HG03378 (cell line): Measurements from ENCODE around the gene CDKL5.
"Not testable (repeated sequence)": the region's sequence is repeated elsewhere in the genome, so short reads cannot be mapped to it uniquely, and the experiment has no call there.

Experiments used
- ATAC-seq: cut with Tn5 transposase; IDR thresholded peaks from one replicate; pipeline ENCODE4 v1.9.1; 2021; ENCODE audit warnings: mild to moderate bottlenecking, moderate library complexity; ENCODE audit not compliant: unreplicated experiment

The CDKL5 gene

DNA sequence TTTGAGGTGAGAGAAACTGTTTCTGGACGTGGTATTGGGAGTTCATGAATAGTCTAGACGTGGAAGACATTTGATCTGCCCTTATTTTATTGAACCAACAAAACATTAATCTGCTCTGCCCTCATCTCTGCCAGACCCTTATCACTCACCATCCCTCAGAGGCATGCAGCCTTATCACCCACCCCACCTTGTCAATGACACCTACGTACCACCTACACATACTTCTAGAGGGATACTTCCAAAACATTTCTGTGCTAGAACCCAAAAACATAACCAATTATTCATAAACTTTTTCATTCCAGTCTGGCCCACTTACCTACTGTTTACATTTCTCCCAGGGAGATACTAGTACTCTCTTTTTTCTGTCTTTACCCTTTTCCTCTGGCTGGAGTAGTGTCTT, 141.3 kb downstream of the CDKL5 start:
- ATAC-seq: no peak

GRCh38 chrX:18573556-18573955, 148.1 kb downstream of the CDKL5 start:
- ATAC-seq: no peak

DNA sequence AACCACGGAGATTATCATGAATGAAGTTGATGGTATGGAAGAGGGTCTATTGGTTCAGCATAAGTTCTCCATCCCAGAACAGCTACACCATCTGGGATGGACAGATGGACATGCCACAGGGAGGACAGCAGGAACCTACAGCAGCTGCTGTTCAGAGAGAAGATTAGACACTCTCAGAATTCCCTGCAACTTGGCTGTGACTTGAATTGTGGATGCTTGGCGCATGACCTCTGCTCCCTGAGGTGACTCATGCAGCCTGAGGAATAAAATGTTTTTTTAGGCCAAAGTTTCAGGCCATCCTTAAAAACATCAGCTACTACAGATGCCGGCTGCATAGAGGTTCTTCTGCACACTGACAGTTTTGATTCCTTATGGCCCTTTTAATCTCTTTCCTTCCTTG, 149.2 kb downstream of the CDKL5 start:
- no peak for ATAC-seq

DNA sequence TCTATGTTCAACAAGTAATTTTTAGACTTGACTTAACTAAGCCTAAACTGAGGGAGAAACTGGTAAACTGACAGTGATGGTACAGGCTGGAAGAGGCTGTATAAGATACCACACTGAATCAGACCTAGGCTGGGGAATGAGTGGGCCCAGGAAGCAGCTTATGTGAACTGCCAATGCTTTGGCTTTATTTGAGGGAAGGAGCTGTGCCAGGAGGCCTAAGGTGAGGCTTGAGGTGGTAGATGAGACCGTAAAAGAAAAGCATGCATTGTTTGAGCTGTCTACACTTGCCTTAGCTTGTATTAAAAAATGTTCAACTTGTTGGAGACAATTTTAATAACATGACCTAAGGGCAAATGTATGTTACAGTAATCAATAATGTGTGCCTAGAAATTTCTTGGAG, 150.3 kb downstream of the CDKL5 start:
- ATAC-seq: no peak

DNA sequence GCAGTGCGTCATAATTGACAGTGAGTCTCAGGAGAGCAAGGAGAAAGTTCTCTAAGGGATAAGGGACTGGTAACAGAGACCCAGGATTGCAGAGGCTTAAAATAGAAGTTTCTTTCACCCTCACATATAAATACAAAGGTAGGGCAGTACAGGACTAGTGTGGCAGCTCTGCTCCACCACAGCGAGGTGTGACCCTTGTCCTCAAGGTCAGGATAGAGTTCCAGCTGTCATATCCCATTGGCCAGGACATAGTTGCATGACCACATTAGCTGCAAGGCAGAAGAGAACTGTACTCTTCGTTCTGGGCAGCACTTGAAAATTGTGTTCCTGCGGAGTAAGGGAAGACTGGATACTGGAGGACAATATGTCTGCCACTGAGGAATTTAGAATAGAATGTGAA, 152.0 kb downstream of the CDKL5 start:
- no peak for ATAC-seq

GRCh38 chrX:18578546-18578945, 153.1 kb downstream of the CDKL5 start:
- ATAC-seq: no peak

- no peak for ATAC-seq
Observed at GRCh38 chrX:18579495-18579894, 154.1 kb downstream of the CDKL5 start.

DNA sequence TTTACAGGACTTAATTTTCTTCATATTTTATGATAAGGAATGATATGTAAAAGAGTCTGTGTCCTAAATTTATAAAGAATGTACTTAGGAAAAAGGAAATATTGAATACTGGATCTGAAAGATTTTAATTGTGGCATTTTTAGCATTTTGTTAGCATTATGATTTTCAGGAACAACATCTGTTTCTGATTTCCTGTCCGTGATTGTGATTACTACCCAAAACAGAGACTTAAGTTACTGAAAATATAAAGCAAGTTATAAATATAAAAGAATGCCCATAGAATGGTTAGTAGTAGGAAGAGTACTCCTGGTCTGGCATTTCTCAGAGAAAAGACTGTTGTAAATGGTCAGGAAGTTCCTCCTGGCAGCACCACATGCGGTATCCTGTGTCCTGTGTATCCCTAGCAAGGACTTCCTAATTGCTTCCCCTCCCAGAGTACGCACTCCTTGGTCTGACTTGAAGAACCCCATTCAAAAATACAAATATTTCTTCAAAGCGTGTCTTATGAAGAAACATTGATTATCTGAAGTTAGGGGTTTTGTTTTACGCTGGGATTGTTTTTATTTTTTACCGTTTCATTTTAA, 157.6 kb downstream of the CDKL5 start:
- ATAC-seq: no peak

DNA sequence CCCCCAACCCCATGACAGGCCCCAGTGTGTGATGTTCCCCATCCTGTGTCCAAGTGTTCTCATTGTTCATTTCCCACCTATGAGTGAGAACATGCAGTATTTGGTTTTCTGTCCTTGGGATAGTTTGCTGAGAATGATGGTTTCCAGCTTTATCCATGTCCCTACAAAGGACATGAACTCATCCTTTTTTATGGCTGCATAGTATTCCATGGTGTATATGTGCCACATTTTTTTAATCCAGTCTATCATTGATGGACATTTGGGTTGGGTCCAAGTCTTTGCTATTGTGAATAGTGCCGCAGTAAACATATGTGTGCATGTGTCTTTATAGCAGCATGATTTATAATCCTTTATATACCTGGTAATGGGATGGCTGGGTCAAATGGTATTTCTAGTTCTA, 163.9 kb downstream of the CDKL5 start:
- not testable (repeated sequence) for ATAC-seq

- no peak for ATAC-seq
Observed at GRCh38 chrX:18591834-18592233, 166.4 kb downstream of the CDKL5 start.

GRCh38 chrX:18594079-18594478, 168.7 kb downstream of the CDKL5 start:
- no peak for ATAC-seq

DNA sequence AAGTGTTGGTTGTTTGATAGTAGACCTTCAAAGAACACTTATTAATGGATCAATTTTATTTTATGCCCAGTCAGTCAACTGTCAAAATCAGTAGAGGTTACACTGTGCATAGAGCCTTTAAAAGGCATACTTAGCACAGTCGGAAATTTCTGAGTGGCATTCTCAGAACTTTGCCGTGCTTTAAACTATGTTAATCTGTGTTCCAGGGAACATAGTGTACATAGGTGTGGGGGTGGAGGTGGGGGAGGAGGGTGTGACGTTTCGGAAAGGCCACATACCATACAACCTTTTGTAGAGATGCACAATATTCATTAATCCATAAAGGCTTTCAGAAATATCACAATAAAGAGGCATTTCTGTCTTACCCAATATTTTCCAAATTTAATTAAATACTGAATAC, 170.7 kb downstream of the CDKL5 start:
- ATAC-seq: no peak

DNA sequence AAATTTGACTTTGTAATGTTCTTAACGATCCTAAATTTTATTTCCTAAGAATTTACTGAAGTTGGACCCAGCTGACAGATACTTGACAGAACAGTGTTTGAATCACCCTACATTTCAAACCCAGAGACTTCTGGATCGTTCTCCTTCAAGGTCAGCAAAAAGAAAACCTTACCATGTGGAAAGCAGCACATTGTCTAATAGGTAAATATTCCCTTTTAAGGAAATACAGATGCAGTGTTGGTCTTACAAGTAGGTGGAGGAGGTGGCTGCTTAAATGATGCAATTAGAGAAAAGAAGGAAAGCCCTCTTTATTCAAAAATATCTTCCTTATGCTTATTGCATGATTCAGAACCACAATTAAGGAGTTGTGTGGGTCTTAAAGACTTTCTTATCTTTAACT, 173.0 kb downstream of the CDKL5 start:
- ATAC-seq: no peak

GRCh38 chrX:18607966-18608365, 182.6 kb downstream of the CDKL5 start:
- ATAC-seq: no peak

DNA sequence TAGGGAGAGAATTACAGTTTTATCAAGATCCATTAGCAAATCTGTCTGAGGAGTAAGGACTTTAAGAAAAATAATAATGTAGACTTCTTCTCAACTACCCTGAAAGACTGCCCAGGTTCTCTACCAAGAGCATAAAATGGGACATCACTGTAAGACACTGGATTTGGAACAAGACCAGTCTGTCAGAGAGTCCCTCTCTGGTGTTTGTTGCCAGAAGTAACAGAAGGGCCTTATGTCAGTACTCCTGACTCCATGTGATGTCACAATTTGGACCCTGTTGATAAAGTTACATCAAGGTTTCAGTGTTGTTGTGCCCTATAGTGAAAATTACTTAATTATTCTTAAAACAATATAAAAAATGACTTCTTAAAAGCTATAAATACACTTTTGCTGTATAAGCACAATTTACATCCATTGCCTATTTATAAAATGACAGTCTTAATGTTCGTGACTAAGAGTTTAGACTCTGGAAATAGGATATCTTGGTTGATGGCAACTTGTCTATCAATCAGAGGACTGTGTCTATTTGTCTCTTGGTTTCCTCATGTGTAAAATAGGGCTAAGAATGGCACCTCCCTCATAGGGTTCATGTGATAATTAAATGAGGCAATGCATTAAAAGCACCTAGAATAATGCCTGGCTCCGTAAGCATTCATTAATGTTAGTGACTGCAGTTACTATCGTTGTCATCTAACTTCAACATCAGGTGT, 188.7 kb downstream of the CDKL5 start:
- no peak for ATAC-seq

GRCh38 chrX:18616688-18617406, 191.4 kb downstream of the CDKL5 start:
- ATAC-seq: no peak

DNA sequence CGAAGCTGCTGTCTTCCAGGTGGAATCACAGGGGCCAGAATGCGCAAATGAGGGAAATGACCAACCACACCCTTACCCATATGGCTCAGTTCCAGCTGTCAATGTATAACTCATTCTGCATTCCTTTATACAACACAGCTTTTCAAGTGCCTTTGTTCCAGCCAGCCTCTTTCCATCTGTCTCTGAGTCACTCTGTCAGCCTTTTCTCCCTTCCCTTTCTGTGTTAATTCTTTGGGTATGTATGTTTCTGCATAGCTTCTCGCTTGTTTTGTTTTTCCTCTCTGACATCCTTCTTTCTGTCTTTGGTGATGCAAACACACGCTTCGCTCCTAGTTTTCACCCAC, 192.0 kb downstream of the CDKL5 start:
- ATAC-seq: no peak

DNA sequence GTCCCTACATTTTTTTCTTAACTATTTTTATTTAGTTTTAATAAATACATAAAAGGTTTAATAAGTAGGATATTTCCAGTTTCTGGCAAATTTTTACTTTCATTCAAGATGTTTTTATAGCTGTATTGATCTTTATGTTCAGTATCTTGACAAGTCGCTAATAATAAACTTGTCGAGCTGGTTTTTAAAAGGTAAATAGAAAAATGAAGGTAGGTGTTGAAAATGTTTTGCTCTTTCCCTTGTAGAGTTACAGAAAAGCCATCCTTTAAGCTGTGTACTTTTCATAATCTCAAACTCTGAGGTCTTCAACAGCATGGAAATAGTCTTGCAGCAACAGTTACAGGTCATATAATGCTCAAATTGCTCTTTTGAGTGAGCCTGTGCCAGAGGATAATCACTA, 193.9 kb downstream of the CDKL5 start:
- no peak for ATAC-seq

DNA sequence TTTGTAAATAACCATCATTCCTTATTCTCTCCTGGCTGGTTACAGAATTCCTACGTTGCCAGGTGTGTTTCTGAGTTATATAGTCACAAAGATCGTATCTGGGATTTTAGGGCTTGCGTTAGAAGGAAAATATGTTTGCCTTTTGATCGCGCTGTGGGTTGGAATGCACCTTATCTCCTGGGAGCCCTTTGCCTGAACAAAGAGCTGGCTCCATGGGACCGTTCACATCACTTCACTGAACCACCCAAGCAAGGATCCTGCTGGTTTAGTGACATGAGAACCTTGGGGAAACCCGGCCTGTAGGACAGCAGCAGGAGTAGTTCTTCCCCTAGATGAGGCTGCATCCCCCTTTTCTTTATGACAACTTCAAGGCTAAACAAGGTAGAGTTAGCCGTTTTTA, 194.9 kb downstream of the CDKL5 start:
- ATAC-seq: no peak

- no peak for ATAC-seq
Observed at GRCh38 chrX:18624599-18624998, 199.2 kb downstream of the CDKL5 start.

GRCh38 chrX:18630934-18631333, 205.5 kb downstream of the CDKL5 start:
- ATAC-seq: no peak

GRCh38 chrX:18638398-18638797, 213.0 kb downstream of the CDKL5 start:
- no peak for ATAC-seq
